HG02973 (cell line): ENCODE data around the gene CFAP70.

Experiments used
- ATAC-seq: cut with Tn5 transposase; IDR thresholded peaks from one replicate; pipeline ENCODE4 v1.9.1; 2021; ENCODE audit warnings: moderate library complexity; ENCODE audit not compliant: unreplicated experiment

Gene CFAP70

GRCh38 chr10:73218431-73219191, 140.1 kb downstream of the CFAP70 start:
- no peak for ATAC-seq

DNA sequence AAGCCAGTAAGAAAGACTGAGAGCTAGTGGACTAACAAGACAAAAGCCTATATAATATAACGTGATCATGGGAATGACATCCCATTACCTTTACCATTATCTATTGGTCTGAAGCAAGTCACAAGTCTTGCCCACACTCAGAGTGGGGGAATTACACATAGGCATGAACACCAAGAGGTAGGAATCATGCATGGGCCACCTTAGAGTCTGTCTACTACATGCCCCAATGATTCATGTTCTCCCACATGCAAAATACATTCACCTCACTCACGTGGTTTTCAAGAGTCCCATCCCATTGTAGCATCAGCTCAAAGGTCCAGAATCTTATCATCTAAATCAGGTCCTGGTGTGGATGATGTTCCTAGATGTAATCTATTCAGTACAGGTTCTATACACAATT, 141.0 kb downstream of the CFAP70 start:
- ATAC-seq: no peak

GRCh38 chr10:73215749-73216148, 142.9 kb downstream of the CFAP70 start:
- no peak for ATAC-seq

- ATAC-seq: no peak
These were observed 147.4 kb downstream of the CFAP70 start for GRCh38 chr10:73211106-73211811.

DNA sequence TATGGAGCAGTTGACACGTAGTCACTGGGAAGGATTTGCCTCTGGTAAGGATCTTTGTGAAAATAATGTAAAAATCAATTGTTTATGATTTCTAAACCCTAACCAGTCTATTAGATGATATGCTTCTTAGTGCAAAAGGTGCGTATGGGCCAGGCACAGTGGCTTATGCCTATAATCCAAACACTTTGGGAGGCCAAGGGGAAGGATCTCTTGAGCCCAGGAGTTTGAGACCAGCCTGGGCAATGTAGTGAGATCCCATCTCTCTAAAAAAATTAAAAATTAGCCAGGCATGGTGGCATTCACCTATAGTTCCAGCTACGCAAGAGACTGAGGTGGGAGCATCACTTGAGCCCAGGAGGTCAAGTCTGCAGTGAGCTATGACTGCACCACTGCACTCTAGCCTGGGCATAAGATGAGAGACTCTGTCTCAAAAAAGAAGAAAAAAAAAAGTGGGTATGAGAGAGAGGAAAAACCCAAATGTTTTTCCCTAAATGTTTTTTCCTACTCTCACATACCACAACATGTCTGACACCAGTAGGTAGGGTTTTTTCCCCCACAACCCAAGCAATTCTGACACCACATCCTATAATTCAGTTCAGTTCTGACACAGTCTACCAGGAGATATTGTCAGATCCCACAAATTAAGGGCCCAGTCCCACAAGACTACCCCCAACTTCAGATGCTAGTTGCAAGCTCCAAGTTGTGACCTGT, 148.1 kb downstream of the CFAP70 start:
- ATAC-seq: no peak

DNA sequence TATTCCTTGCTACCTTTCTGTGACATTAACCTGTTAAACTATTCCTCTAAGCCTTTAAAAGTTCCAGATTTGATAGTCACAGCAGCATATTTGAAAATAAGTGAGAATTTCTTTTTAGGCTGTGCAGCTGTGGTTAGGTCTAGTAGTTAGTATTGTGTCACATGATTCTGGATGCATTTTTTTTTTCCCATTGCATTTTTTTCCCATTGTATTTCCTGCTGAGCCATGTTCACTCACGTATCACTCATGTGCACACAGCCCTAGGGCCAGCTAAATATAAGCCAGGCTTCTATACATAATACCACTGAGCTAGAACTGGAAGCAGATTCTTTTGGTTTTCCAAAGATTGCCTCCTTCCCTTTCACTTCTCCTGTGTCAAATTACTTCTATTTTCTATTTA, 149.0 kb downstream of the CFAP70 start:
- ATAC-seq: no peak

DNA sequence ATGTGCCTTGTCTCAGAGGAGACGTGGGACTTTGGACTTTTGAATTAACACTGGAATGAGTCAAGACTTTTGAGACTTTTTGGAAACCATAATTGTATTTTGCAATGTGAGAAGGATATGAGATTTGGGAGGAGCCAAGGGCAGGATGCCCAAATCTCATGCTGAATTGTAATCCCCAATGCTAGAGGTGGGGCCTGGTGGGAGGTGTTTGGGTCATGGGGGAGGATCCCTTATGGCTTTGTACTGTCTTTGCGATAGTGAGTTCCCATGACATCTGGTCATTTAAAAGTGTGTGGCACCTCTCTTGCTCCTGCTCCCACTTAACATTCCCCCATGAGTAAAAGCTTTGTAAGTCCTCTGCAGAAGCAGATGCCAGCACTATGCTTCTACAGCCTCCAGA, 150.8 kb downstream of the CFAP70 start:
- ATAC-seq: no peak

GRCh38 chr10:73206385-73206784, 152.3 kb downstream of the CFAP70 start:
- no peak for ATAC-seq

- ATAC-seq: no peak
These were observed 152.8 kb downstream of the CFAP70 start for GRCh38 chr10:73205890-73206289.

DNA sequence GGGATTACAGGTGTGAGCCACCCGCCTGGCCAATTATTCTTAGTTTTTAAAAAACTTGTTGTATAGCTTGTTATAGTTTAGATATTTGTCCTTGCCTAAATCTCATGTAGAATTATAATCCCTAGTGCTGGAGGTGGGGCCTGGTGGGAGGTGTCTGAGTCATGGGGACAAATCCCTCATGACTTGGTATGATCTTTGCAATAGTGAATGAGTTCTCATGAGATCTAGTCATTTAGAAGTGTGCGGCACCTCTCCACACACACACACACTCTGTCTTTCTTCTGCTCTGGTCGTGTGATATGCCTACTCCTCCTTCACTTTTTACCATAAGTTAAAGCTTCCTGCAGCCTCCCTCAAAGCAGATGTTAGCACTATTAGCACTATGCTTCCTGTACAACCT, 153.6 kb downstream of the CFAP70 start:
- ATAC-seq: no peak
